K562 (cell line): ENCODE data around the gene OR10W1. TPM values are rescaled to one million over a fixed set of nuclear protein-coding genes. Genes with fewer than 3 reads are reported as not detected.

Experiments
- ATAC-seq: fragments of 200-7000 bp; cut with Tn5 transposase; 3 replicates; pipeline ENCODE4 v1.9.1; 2020; ENCODE audit warnings: moderate library complexity
- BruUV-seq: library from RNA; stranded (reverse); fragments of 400-500 nt; replicated peaks from 2 replicates; lab custom pipeline; 2021; lab: Mats Ljungman, UMichigan
- CTCF ChIA-PET: fragments of 300-600 bp; formaldehyde crosslinking; extraction: SDS; loops from one replicate; lab custom pipeline; 2021; ENCODE audit warnings: low intra/inter-chr PET ratio; lab: Yijun Ruan, JAX
- POLR2A ChIA-PET: fragments of 300-600, 350-650 bp; sonication (Branson Sonifier 250); formaldehyde crosslinking; extraction: SDS; loops from one replicate; lab custom pipeline; 2021; ENCODE audit warnings: antibody characterized with exemption, inconsistent platforms; lab: Yijun Ruan, JAX
- DNase-seq, 4 experiments: peaks; one replicate each; pipeline versions ENCODE4 v3.0.0 to v3.0.0-alpha.2; 2011 to 2018; ENCODE audit warnings: low spot score in 3 of 4, mixed read lengths in 3 of 4; ENCODE audit errors: extremely low read depth in 1 of 4
- FAIRE-seq: peaks from 2 replicates; lab custom pipeline; 2011; peaks lifted over from hg19 to GRCh38; lab: Jason Lieb, UNC
- H2AFZ ChIP-seq: 2 replicates; pipeline ENCODE4 v1.6.0; 2011; ENCODE audit warnings: low read depth, low read length, control low read depth, inconsistent platforms
- H3K27ac ChIP-seq: fragments of 200-600 bp; 3 replicates; pipeline ENCODE4 v1.8.0; 2011; ENCODE audit warnings: low read depth, mild to moderate bottlenecking, control low read depth, inconsistent platforms, low read length, moderate library complexity, mixed read lengths; ENCODE audit errors: extremely low read depth
- H3K27me3 ChIP-seq, 2 experiments: fragments of 300-600 bp in 1 of 2; 2 replicates in 1 of 2; 3 replicates in 1 of 2; pipeline versions ENCODE4 v1.6.0 to v1.8.0; 2011; ENCODE audit warnings: inconsistent platforms in 2 of 2, low read length in 2 of 2, mild to moderate bottlenecking in 1 of 2, mixed read lengths in 1 of 2, moderate library complexity in 1 of 2; ENCODE audit not compliant: control insufficient read depth in 2 of 2, insufficient read depth in 2 of 2
- H3K36me3 ChIP-seq: fragments of 300-600 bp; 3 replicates; pipeline ENCODE4 v1.8.0; 2011; ENCODE audit warnings: mild to moderate bottlenecking, low read length, inconsistent platforms; ENCODE audit not compliant: control insufficient read depth, insufficient read depth
- H3K4me1 ChIP-seq, 2 experiments: fragments of 200-600 bp in 1 of 2; replicated peaks in 1 of 2; 2 replicates in 1 of 2; 3 replicates in 1 of 2; pipeline versions ENCODE4 v1.5.1 to v1.8.0; 2011; ENCODE audit warnings: inconsistent platforms in 2 of 2, low read length in 2 of 2, mild to moderate bottlenecking in 1 of 2, mixed read lengths in 1 of 2, moderate library complexity in 1 of 2; ENCODE audit not compliant: control insufficient read depth in 2 of 2, insufficient read depth in 2 of 2
- H3K4me2 ChIP-seq: 2 replicates; pipeline ENCODE4 v1.6.1; 2011; ENCODE audit warnings: low read length, control low read depth, inconsistent platforms, mixed read lengths; ENCODE audit not compliant: insufficient read depth
- H3K4me3 ChIP-seq: fragments of 200-600 bp; sonication (generic), shearing (Covaris generic); 2 replicates; pipeline ENCODE4 v1.5.1; 2016; ENCODE audit warnings: control low read depth, inconsistent platforms
- H3K79me2 ChIP-seq: fragments of 200-600 bp; 3 replicates; pipeline ENCODE4 v1.8.0; 2011; ENCODE audit warnings: low read length, inconsistent platforms; ENCODE audit not compliant: control insufficient read depth, insufficient read depth
- H3K9ac ChIP-seq, 2 experiments: 2 replicates each; pipeline versions ENCODE4 v1.6.0 to v1.6.1; 2011; ENCODE audit warnings: low read depth in 2 of 2, low read length in 2 of 2, control low read depth in 1 of 2, inconsistent platforms in 1 of 2, mild to moderate bottlenecking in 1 of 2, mixed read lengths in 1 of 2; ENCODE audit not compliant: insufficient read depth in 1 of 2
- H3K9me1 ChIP-seq: one replicate; pipeline ENCODE4 v1.6.0; 2011; ENCODE audit warnings: inconsistent platforms, mild to moderate bottlenecking, low read length, moderate library complexity; ENCODE audit not compliant: control insufficient read depth, insufficient read depth
- H3K9me3 ChIP-seq: replicated peaks from 2 replicates; pipeline ENCODE4 v1.5.1; 2011; ENCODE audit warnings: low read depth, low read length, inconsistent platforms; ENCODE audit not compliant: control insufficient read depth, insufficient read depth
- H4K20me1 ChIP-seq: replicated peaks from 2 replicates; pipeline ENCODE4 v1.6.1; 2011; ENCODE audit warnings: low read length, inconsistent platforms, mixed read lengths; ENCODE audit not compliant: control insufficient read depth, insufficient read depth
- NCOA1 ChIP-seq: fragments of 450-650 bp; IDR thresholded peaks from 2 replicates; pipeline ENCODE4 v1.6.1; 2016; ENCODE audit warnings: low read depth
- ZNF507 ChIP-seq: conservative IDR thresholded peaks from 2 replicates; pipeline ENCODE4 v1.6.1; 2017; ENCODE audit warnings: missing genetic modification characterization, missing compliant biosample characterization
- ZNF780A ChIP-seq: fragments of 250-450 bp; sonication (Bioruptor Pico); IDR thresholded peaks from 2 replicates; pipeline ENCODE4 v1.5.0; 2021; ENCODE audit warnings: mild to moderate bottlenecking
- WGBS: fragments of 100-300 bp; shearing (Covaris generic); methylation state at CpG from one replicate; pipeline ENCODE4 v1.1.6; 2016; ENCODE audit warnings: low coverage, mixed read lengths; ENCODE audit not compliant: insufficient coverage; ENCODE audit errors: missing lambda C conversion rate; 5-methylcytosine and 5-hydroxymethylcytosine counted together
- in situ Hi-C: fragments of 300-500 bp; cut with MboI; formaldehyde crosslinking; loops from 4 replicates; pipeline ENCODE4 v1.15.0; 2018; ENCODE audit warnings: inconsistent platforms, mixed read lengths
- intact Hi-C: fragments of 100-400 bp; cut with micrococcal nuclease; formaldehyde crosslinking; loops from 2 replicates; pipeline ENCODE4 v1.14.2; 2022
- polyA plus RNA-seq, 8 experiments: library from polyadenylated mRNA; depleted of rRNA in 4 of 8; stranded (reverse) in 5 of 8; unstranded in 3 of 8; fragments of >200 nt; fragmentation: Nextera tagmentation in 2 of 8; fragmentation: Illumina TruSeq in 1 of 8; extraction: Ambion mirVana in 2 of 8; extraction: Trizol in 1 of 8; gene quantifications; 2 replicates each; pipeline versions ENCODE4 v1.2.1 to v1.2.3, GENCODE V29; 2011 to 2014; ENCODE audit warnings: inconsistent platforms in 1 of 8, missing spikeins in 1 of 8
- total RNA-seq, 7 experiments: library from RNA; depleted of rRNA in 6 of 7; stranded (reverse); fragments of >200 nt in 6 of 7; fragmentation: Illumina TruSeq in 2 of 7; extraction: Trizol in 2 of 7; gene quantifications; 2 replicates each; pipeline versions ENCODE4 v1.2.1 to v1.2.3, GENCODE V29; 2011 to 2021; ENCODE audit warnings: low replicate concordance in 1 of 7

Gene OR10W1
- total and polyA plus RNA-seq, 9 of the 15 experiments (the other 6 are each of a cell fraction or from before 2014, with no cell fraction given), result not detected

DNA sequence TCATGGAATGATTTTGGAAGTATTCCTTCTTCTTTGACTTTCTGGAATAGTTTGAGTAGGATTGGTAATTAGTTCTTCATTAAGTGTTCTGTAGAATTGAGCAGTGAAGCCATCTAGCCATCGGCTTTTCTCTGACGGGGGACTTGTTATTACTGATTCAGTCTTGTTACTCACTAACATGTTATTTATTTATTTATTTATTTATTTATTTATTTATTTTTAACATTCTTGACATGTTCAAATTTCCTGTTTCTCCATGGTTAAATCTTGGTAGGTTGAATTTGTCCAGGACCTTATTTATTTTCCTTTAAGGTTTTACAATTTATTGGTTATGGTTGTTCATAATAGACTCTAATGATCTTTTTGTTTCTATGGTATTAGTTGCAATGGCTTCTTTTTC is 24.1 kb downstream of the OR10W1 start:
- Histone ChIP-seq H3K9me3 (no peaks in the 10 kb centered on the region), H3K79me2 (no peaks in the 10 kb centered on the region), H3K9ac (no peak overlapping the region), H3K4me2 (no peak overlapping the region), H3K4me1 (no peaks in the 10 kb centered on the region), H3K36me3 (no peaks in the 10 kb centered on the region), H3K4me3 (no peak overlapping the region), H3K9me1 (no peaks in the 10 kb centered on the region), H4K20me1 (no peaks in the 10 kb centered on the region), H3K27ac (no peak overlapping the region), H2AFZ (no peak overlapping the region), H3K27me3 (no peaks in the 10 kb centered on the region)
- FAIRE-seq (no peak), DNase-seq (no peak), ATAC-seq (no peak)
- TF ChIP-seq NCOA1, result no peak
- no peak for TF ChIP-seq ZNF507
- POLR2A ChIA-PET, result no interaction called here
- intact Hi-C loops, result no loop called here
- CTCF ChIA-PET, result no interaction called here
- 3% methylated on average over 2 of the region's 2 CpGs for WGBS
- no TSS peak for BruUV-seq
- in situ Hi-C loops, result no loop called here

- no peak for TF ChIP-seq ZNF780A (CRISPR knock-in tag)
- Histone ChIP-seq H3K79me2 (no peaks in the 10 kb centered on the region), H2AFZ (no peak overlapping the region), H3K9me3 (no peaks in the 10 kb centered on the region), H3K36me3 (no peaks in the 10 kb centered on the region), H3K4me3 (no peak overlapping the region), H3K27ac (no peak overlapping the region), H3K9ac (no peak overlapping the region), H4K20me1 (no peaks in the 10 kb centered on the region), H3K9me1 (no peaks in the 10 kb centered on the region), H3K4me1 (0 out of 5 replicates have a peak, but pooled peaks cover 0 to 5% of the 10 kb centered on the region in 2 experiments), H3K4me2 (no peak overlapping the region; the same call in 1 of the 2 replicates), H3K27me3 (peaks cover 0 to 10% of the 10 kb centered on the region in 2 experiments; a peak in 2 of 5 replicates)
- WGBS, result 4% methylated on average over 30 of the region's 32 CpGs
- ChIA-PET POLR2A (no interaction called here), CTCF (no interaction called here)
- peak; percentile 67 for ATAC-seq
- DNase-seq, result peak in 1 of 4 experiments; percentile 6
- intact Hi-C loops, result no loop called here
- in situ Hi-C loops, result no loop called here
- no peak for FAIRE-seq
- BruUV-seq, result no TSS peak
Measured at GRCh38 chr11:58227956-58228615, 40.0 kb downstream of the OR10W1 start.
